Endothelial cell (in vitro differentiated cells): ENCODE measurements around the gene ECPAS. TPM values are rescaled to one million over a fixed set of nuclear protein-coding genes. Genes with fewer than 3 reads are reported as not detected.
"Not testable (repeated sequence)": the region's sequence is repeated elsewhere in the genome, so short reads cannot be mapped to it uniquely, and the experiment has no call there.

Experiments used
- DNase-seq: peaks from one replicate; pipeline ENCODE4 v3.0.0; 2021; ENCODE audit warnings: low spot score
- H3K27ac Mint-ChIP-seq: one replicate; pipeline ENCODE4 v1.8.0; 2021; ENCODE audit warnings: mixed read lengths, inconsistent platforms; ENCODE audit not compliant: unreplicated experiment
- H3K27me3 Mint-ChIP-seq: one replicate; pipeline ENCODE4 v1.8.0; 2021; ENCODE audit warnings: mild to moderate bottlenecking, moderate library complexity, mixed read lengths, inconsistent platforms; ENCODE audit not compliant: unreplicated experiment
- H3K36me3 Mint-ChIP-seq: one replicate; pipeline ENCODE4 v1.8.0; 2021; ENCODE audit warnings: mild to moderate bottlenecking, low read depth, mixed read lengths, inconsistent platforms; ENCODE audit not compliant: unreplicated experiment
- H3K4me1 Mint-ChIP-seq: one replicate; pipeline ENCODE4 v1.8.0; 2021; ENCODE audit warnings: mild to moderate bottlenecking, mixed read lengths, inconsistent platforms; ENCODE audit not compliant: unreplicated experiment
- H3K4me3 Mint-ChIP-seq: one replicate; pipeline ENCODE4 v1.8.0; 2021; ENCODE audit warnings: mild to moderate bottlenecking, mixed read lengths, inconsistent platforms; ENCODE audit not compliant: unreplicated experiment
- H3K9me3 Mint-ChIP-seq: one replicate; pipeline ENCODE4 v1.8.0; 2021; ENCODE audit warnings: mixed read lengths, inconsistent platforms; ENCODE audit not compliant: unreplicated experiment
- CTCF ChIP-seq: fragments of 200-600 bp; sonication (generic); IDR thresholded peaks from one replicate; pipeline ENCODE4 v1.5.0; 2021; ENCODE audit warnings: antibody characterized with exemption; ENCODE audit not compliant: unreplicated experiment
- total RNA-seq: library from RNA; stranded (reverse); fragmentation: NEBNext Ultra II Directional; extraction: Animal tissue kit (Norgen Biotek cat#: 25700); gene quantifications from one replicate; pipeline ENCODE4 v1.2.1, GENCODE V29; 2021; ENCODE audit not compliant: unreplicated experiment

The ECPAS gene
- total RNA-seq, 1 donor from 2014 or later, result 111 TPM

- Mint-ChIP-seq H3K9me3 (no peaks in the 10 kb centered on the region), H3K27me3 (no peaks in the 10 kb centered on the region), H3K4me1 (peaks cover 11% of the 10 kb centered on the region), H3K27ac (no peak overlapping the region), H3K4me3 (no peak overlapping the region), H3K36me3 (no peaks in the 10 kb centered on the region)
- no peak for DNase-seq
- no peak for TF ChIP-seq CTCF
Observed at GRCh38 chr9:111349766-111350165, 134.4 kb downstream of the ECPAS start.

- no peak for DNase-seq
- Mint-ChIP-seq H3K4me3 (no peak overlapping the region), H3K4me1 (peaks cover 11% of the 10 kb centered on the region), H3K9me3 (no peaks in the 10 kb centered on the region), H3K27ac (peak overlapping the region; percentile 13), H3K36me3 (no peaks in the 10 kb centered on the region), H3K27me3 (no peaks in the 10 kb centered on the region)
- no peak for TF ChIP-seq CTCF
Observed at GRCh38 chr9:111348821-111349271, 135.3 kb downstream of the ECPAS start.

GRCh38 chr9:111334318-111334863 lies 149.8 kb downstream of the ECPAS start:
- H3K27me3 Mint-ChIP-seq, H3K27ac Mint-ChIP-seq, H3K9me3 Mint-ChIP-seq, H3K36me3 Mint-ChIP-seq, DNase-seq, H3K4me3 Mint-ChIP-seq, H3K4me1 Mint-ChIP-seq: not testable (repeated sequence)

GRCh38 chr9:111330124-111330523 lies 154.1 kb downstream of the ECPAS start, which contains the start of gene OR2K2:
Gene OR2K2, minus strand, starts transcription at chr9:111330224. Its CDS starts 1,791 bp downstream, at chr9:111328433.
- H3K9me3 Mint-ChIP-seq, result no peaks in the 10 kb centered on the region
- no peak for TF ChIP-seq CTCF
- no peaks in the 10 kb centered on the region for H3K4me1 Mint-ChIP-seq
- H3K27ac Mint-ChIP-seq, result no peak within 1 kb of the TSS
- H3K27me3 Mint-ChIP-seq, result no peaks in the 10 kb centered on the region
- no peaks in the 10 kb centered on the region for H3K36me3 Mint-ChIP-seq
- no peak within 1 kb of the TSS for H3K4me3 Mint-ChIP-seq
- DNase-seq, result no peak

- no peaks in the 10 kb centered on the region for H3K9me3 Mint-ChIP-seq
- H3K27ac Mint-ChIP-seq, result no peak overlapping the region
- H3K4me3 Mint-ChIP-seq, result no peak overlapping the region
- H3K4me1 Mint-ChIP-seq, result no peaks in the 10 kb centered on the region
- no peaks in the 10 kb centered on the region for H3K36me3 Mint-ChIP-seq
- DNase-seq, result no peak
- no peaks in the 10 kb centered on the region for H3K27me3 Mint-ChIP-seq
- no peak for TF ChIP-seq CTCF
Observed at GRCh38 chr9:111320631-111321030, 163.6 kb downstream of the ECPAS start.
